Smooth muscle cell (in vitro differentiated cells): ENCODE results near the gene HECTD4. TPM values are rescaled to one million over a fixed set of nuclear protein-coding genes. Genes with fewer than 3 reads are reported as not detected.

Experiments
- DNase-seq: peaks from one replicate; lab custom pipeline; 2025; ENCODE audit not compliant: unreplicated experiment; lab: John Stamatoyannopoulos, UW
- H2AFZ ChIP-seq: fragments of 200-600 bp; sonication (generic); 2 replicates; pipeline ENCODE4 v1.6.0; 2016; ENCODE audit warnings: antibody characterized with exemption, low read depth, mild to moderate bottlenecking
- H3F3A ChIP-seq: fragments of 200-600 bp; sonication (generic); 2 replicates; pipeline ENCODE4 v1.6.0; 2017; ENCODE audit warnings: antibody characterized with exemption, low read depth
- H3K27ac ChIP-seq: fragments of 200-600 bp; sonication (generic); 2 replicates; pipeline ENCODE4 v1.5.1; 2016; ENCODE audit warnings: low read depth, mild to moderate bottlenecking
- H3K27me3 ChIP-seq: fragments of 200-600 bp; sonication (generic); 2 replicates; pipeline ENCODE4 v1.6.1; 2016; ENCODE audit warnings: low read depth, mild to moderate bottlenecking
- H3K36me3 ChIP-seq: fragments of 200-600 bp; sonication (generic); 2 replicates; pipeline ENCODE4 v1.5.1; 2016; ENCODE audit warnings: low read depth
- H3K4me1 ChIP-seq: fragments of 200-600 bp; sonication (generic); 2 replicates; pipeline ENCODE4 v1.5.1; 2016; ENCODE audit warnings: low read depth
- H3K4me2 ChIP-seq: fragments of 200-600 bp; sonication (generic); 2 replicates; pipeline ENCODE4 v1.6.0; 2016; ENCODE audit warnings: mild to moderate bottlenecking
- H3K4me3 ChIP-seq: fragments of 200-600 bp; sonication (generic); 2 replicates; pipeline ENCODE4 v1.5.1; 2016; ENCODE audit warnings: mild to moderate bottlenecking
- H3K79me2 ChIP-seq: fragments of 200-600 bp; sonication (generic); 2 replicates; pipeline ENCODE4 v1.6.0; 2016; ENCODE audit warnings: low read depth, mild to moderate bottlenecking
- H3K9ac ChIP-seq: fragments of 200-600 bp; sonication (generic); 2 replicates; pipeline ENCODE4 v1.6.0; 2016; ENCODE audit warnings: low read depth
- H3K9me3 ChIP-seq: fragments of 200-600 bp; sonication (generic); replicated peaks from 2 replicates; pipeline ENCODE4 v1.5.1; 2016; ENCODE audit warnings: low read depth
- H4K20me1 ChIP-seq: fragments of 200-600 bp; sonication (generic); 2 replicates; pipeline ENCODE4 v1.6.0; 2016; ENCODE audit warnings: low read depth
- CTCF ChIP-seq: fragments of 200-600 bp; sonication (generic); IDR thresholded peaks from 2 replicates; pipeline ENCODE4 v1.5.1; 2017; ENCODE audit warnings: borderline replicate concordance, mild to moderate bottlenecking, antibody characterized with exemption; ENCODE audit not compliant: insufficient read depth, poor library complexity, severe bottlenecking
- WGBS: methylation state at CpG from one replicate; pipeline ENCODE4 v1.1.7; 2016; ENCODE audit warnings: low lambda C conversion rate; 5-methylcytosine and 5-hydroxymethylcytosine counted together
- polyA plus RNA-seq: library from polyadenylated mRNA; unstranded; fragments of >200 nt; fragmentation: Nextera tagmentation; extraction: Ambion mirVana; gene quantifications from 2 replicates; pipeline ENCODE4 v1.2.1, GENCODE V29; 2016
- total RNA-seq: library from RNA; depleted of rRNA; stranded (reverse); fragments of >200 nt; gene quantifications from 2 replicates; pipeline ENCODE4 v1.2.3, GENCODE V29; 2014

HECTD4 gene
- total and polyA plus RNA-seq, 2 experiments from 2014 or later = 6.6 to 16.9 TPM

- no peaks in the 10 kb centered on the region for H3K36me3 ChIP-seq
- 79% methylated on average over 3 of the region's 3 CpGs for WGBS
- no peak for DNase-seq
Observed at GRCh38 chr12:112275836-112276235, 106.4 kb downstream of the HECTD4 start.

DNA sequence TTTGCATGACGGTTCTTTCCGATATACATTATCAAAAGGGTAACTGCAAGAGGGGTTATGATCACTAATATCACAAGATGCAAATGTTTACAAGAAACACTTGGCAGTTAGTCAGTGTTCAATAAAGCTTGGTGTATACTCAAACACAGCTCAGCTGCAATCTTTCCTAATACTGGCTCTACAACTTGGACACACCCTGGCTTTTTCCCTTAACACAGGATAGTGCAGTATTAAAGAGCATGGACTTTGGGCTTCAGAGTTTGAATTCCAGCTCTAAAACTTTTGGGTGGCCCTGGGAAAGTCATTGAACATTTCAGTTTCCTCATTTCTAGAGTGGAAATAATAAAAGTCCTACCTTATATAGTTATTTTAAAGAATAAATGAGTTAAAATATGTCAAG is 107.0 kb downstream of the HECTD4 start:
- no peak for DNase-seq
- Histone ChIP-seq H3F3A (no peaks in the 10 kb centered on the region), H3K79me2 (no peaks in the 10 kb centered on the region), H4K20me1 (no peaks in the 10 kb centered on the region), H3K4me2 (no peak overlapping the region), H3K27ac (no peak overlapping the region), H3K4me1 (no peaks in the 10 kb centered on the region), H3K4me3 (no peak overlapping the region), H3K36me3 (no peaks in the 10 kb centered on the region), H2AFZ (no peak overlapping the region), H3K27me3 (no peaks in the 10 kb centered on the region), H3K9me3 (no peaks in the 10 kb centered on the region), H3K9ac (no peak overlapping the region)
- TF ChIP-seq CTCF = no peak
- WGBS = 98% methylated on average over 2 of the region's 2 CpGs

More at GRCh38 chr12:112275836-112276235, 106.4 kb downstream of the HECTD4 start:
- Histone ChIP-seq H3K4me3 (no peak overlapping the region), H2AFZ (no peak overlapping the region), H4K20me1 (no peaks in the 10 kb centered on the region), H3K79me2 (no peaks in the 10 kb centered on the region), H3K9me3 (no peaks in the 10 kb centered on the region), H3K4me2 (no peak overlapping the region), H3K9ac (no peak overlapping the region), H3K4me1 (no peaks in the 10 kb centered on the region), H3F3A (no peaks in the 10 kb centered on the region), H3K27ac (no peak overlapping the region), H3K27me3 (no peaks in the 10 kb centered on the region)
- no peak for TF ChIP-seq CTCF

DNA sequence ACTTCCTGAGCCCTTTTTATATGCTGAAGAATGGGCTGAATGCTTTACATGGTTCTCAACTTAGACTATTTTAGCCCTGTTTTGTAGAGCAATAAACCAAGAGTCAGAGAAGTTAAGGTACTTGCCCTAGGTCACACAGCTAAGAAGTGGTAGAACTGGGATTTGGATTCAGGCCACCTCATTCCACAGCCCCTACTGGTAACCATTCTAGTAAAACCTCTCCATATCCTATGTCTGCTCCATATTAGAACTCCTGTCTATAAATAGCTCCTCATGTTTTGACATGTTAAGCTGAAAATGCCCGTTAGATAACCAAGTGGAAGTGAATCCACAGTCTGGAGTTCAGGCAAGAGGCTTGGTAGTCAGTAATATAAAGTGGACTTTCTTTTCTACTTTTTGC is 111.6 kb downstream of the HECTD4 start:
- H3K4me3 ChIP-seq = no peak overlapping the region
- WGBS = 41% methylated on average over 1 of the region's 1 CpG
- no peak overlapping the region for H3K27ac ChIP-seq
- no peak overlapping the region for H3K4me2 ChIP-seq
- H3K9ac ChIP-seq = no peak overlapping the region
- no peak overlapping the region for H2AFZ ChIP-seq
- H4K20me1 ChIP-seq = no peaks in the 10 kb centered on the region
- H3K79me2 ChIP-seq = no peaks in the 10 kb centered on the region
- peaks cover 5% of the 10 kb centered on the region for H3K36me3 ChIP-seq
- no peaks in the 10 kb centered on the region for H3K4me1 ChIP-seq
- no peaks in the 10 kb centered on the region for H3F3A ChIP-seq
- H3K9me3 ChIP-seq = no peaks in the 10 kb centered on the region
- TF ChIP-seq CTCF = no peak
- no peaks in the 10 kb centered on the region for H3K27me3 ChIP-seq
- DNase-seq = no peak

DNA sequence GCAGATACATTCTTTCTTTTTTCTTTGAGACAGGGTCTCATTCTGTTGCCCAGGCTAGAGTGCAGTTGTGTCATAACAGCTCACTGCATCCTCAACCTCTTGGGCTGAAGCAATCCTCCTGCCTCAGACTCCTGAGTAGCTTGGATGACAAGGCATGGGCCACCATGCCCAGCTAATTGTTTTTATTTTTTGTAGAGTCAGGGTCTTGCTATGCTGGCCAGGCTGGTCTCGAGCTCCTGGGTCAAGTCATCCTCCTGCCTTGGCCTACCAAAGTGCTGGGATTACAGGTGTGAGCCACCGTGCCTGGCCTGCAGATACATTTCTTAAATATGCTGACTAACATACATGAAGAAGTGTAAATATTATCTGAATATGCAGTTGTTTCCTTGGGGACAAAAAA is 115.8 kb downstream of the HECTD4 start:
- no peaks in the 10 kb centered on the region for H3F3A ChIP-seq
- no peak overlapping the region for H3K27ac ChIP-seq
- no peaks in the 10 kb centered on the region for H3K4me1 ChIP-seq
- TF ChIP-seq CTCF = no peak
- H3K79me2 ChIP-seq = no peaks in the 10 kb centered on the region
- no peak for DNase-seq
- no peaks in the 10 kb centered on the region for H3K27me3 ChIP-seq
- no peak overlapping the region for H3K4me2 ChIP-seq
- no peak overlapping the region for H2AFZ ChIP-seq
- no peaks in the 10 kb centered on the region for H3K9me3 ChIP-seq
- 86% methylated on average over 2 of the region's 2 CpGs for WGBS
- no peaks in the 10 kb centered on the region for H4K20me1 ChIP-seq
- no peak overlapping the region for H3K4me3 ChIP-seq
- H3K9ac ChIP-seq = no peak overlapping the region
- H3K36me3 ChIP-seq = peaks cover 5% of the 10 kb centered on the region
